ENCODE measurements around the gene YTHDF1.

Gene YTHDF1

DNA sequence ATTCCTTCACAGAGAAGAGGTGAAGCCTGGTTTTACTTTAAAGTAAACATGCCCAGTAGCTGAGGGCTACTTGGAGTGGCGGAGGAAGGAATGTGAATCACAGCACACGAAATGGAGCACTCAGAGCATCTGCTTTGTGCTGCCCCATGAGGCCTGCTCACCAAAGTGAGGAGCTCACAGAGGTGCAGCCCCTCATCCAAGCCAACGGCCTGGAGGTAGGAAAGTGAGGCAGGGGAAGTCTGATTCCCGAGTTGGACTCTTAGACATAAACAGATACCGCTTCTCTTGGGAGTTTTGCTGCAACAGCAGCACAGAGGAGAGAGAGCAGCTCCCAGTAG is 3.6 kb downstream of the YTHDF1 start:
- TF ChIP-seq, protein P1, sequence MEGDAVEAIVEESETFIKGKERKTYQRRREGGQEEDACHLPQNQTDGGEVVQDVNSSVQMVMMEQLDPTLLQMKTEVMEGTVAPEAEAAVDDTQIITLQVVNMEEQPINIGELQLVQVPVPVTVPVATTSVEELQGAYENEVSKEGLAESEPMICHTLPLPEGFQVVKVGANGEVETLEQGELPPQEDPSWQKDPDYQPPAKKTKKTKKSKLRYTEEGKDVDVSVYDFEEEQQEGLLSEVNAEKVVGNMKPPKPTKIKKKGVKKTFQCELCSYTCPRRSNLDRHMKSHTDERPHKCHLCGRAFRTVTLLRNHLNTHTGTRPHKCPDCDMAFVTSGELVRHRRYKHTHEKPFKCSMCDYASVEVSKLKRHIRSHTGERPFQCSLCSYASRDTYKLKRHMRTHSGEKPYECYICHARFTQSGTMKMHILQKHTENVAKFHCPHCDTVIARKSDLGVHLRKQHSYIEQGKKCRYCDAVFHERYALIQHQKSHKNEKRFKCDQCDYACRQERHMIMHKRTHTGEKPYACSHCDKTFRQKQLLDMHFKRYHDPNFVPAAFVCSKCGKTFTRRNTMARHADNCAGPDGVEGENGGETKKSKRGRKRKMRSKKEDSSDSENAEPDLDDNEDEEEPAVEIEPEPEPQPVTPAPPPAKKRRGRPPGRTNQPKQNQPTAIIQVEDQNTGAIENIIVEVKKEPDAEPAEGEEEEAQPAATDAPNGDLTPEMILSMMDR (IDR thresholded peaks at IDR 0.05), result no peak
- no peak for DNase-seq (ENCODE audit: low spot score)
- no peak overlapping the region for H3K27ac ChIP-seq
- no peak overlapping the region for H3K4me3 ChIP-seq

DNA sequence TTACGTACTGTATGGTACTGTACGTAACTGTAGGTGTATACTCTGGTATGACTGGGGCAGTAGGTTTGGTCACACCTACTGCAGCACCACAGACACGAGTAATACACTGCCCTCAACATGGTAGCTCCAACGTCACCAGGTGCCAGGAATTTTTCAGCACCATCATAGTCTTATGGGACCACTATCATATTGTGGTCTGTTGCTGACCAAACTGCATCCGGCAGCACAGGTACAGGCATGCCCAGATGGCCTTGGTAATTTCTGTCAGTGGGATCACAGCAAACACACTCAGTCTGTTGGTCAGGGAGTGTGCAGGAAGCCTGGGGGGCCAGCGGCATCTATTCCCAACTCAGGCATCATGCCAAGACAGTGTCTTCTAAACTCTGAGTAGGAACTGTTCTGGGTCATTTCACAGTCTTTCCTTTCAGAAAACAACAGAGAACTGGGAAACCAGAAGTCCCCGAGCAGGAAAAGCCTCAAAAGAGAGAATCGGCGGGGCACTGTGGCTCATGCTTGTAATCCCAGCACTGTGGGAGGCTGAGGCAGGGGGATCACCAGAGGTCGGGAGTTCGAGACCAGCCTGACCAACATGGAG is 5.8 kb downstream of the YTHDF1 start:
- Histone ChIP-seq H3K4me3 (no peak overlapping the region), H3K27ac (no peak overlapping the region)
- TF ChIP-seq, protein P1 (IDR thresholded peaks at IDR 0.05), result no peak
- no peak for DNase-seq (ENCODE audit: low spot score)

GRCh38 chr20:63208346-63208909 is 7.5 kb downstream of the YTHDF1 start:
- no peak for DNase-seq (ENCODE audit: low spot score)
- TF ChIP-seq, protein P1 (IDR thresholded peaks at IDR 0.05), result no peak
- Histone ChIP-seq H3K4me3 (no peak overlapping the region), H3K27ac (no peak overlapping the region)

DNA sequence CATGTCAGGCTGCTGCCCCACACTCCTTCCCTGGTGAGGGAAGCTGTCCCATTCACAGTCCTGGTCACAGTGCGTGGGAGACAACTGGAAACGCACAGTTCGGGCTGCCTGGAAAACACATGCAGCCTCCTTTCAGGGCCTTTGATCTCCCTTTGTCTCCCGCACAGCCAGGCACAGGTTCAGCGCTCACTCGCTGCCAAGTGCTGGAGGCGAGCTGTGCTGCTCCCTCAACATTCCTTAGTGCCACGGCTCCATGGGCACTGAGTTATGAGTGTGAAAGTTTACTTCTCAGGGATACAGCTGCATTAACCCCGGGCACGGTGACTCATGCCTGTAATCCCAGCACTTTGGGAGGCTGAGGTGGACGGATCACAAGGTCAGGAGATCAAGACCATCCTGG is 9.1 kb downstream of the YTHDF1 start:
- H3K27ac ChIP-seq, result no peak overlapping the region
- TF ChIP-seq, protein P1 (IDR thresholded peaks at IDR 0.05), result no peak
- H3K4me3 ChIP-seq, result no peak overlapping the region
- DNase-seq (ENCODE audit: low spot score), result no peak

GRCh38 chr20:63205896-63206295 is 10.0 kb downstream of the YTHDF1 start:
- no peak overlapping the region for H3K4me3 ChIP-seq
- DNase-seq (ENCODE audit: low spot score), result no peak
- TF ChIP-seq, protein P1 (IDR thresholded peaks at IDR 0.05), result no peak
- no peak overlapping the region for H3K27ac ChIP-seq

- TF ChIP-seq, protein P1 (IDR thresholded peaks at IDR 0.05), result no peak
- Histone ChIP-seq H3K4me3 (no peak overlapping the region), H3K27ac (no peak overlapping the region)
- no peak for DNase-seq (ENCODE audit: low spot score)
These were observed 11.6 kb downstream of the YTHDF1 start for GRCh38 chr20:63204362-63204761.

GRCh38 chr20:63202811-63203526 is 13.0 kb downstream of the YTHDF1 start:
- DNase-seq (ENCODE audit: low spot score), result no peak
- H3K27ac ChIP-seq, result no peak overlapping the region
- no peak overlapping the region for H3K4me3 ChIP-seq
- TF ChIP-seq, protein P1 (IDR thresholded peaks at IDR 0.05), result no peak
